T-helper 22 cell (primary cell): ENCODE results near the gene DYRK2.

Experiments used
- DNase-seq: peaks from one replicate; pipeline ENCODE4 v3.0.0-alpha.2; 2020; ENCODE audit warnings: low read depth

Gene DYRK2

GRCh38 chr12:67705394-67706370, 57.1 kb downstream of the DYRK2 start:
- DNase-seq: no peak

GRCh38 chr12:67709367-67709954, 60.9 kb downstream of the DYRK2 start:
- DNase-seq: no peak

- no peak for DNase-seq
Measured at GRCh38 chr12:67710582-67710981, 62.0 kb downstream of the DYRK2 start.

- DNase-seq: no peak
Measured at GRCh38 chr12:67712011-67712410, 63.5 kb downstream of the DYRK2 start.

- no peak for DNase-seq
Measured at GRCh38 chr12:67714648-67715047, 66.1 kb downstream of the DYRK2 start.
